Loucy (cell line): ENCODE results near the gene ELSPBP1.

Source experiments
- H2AFZ ChIP-seq: fragments of 200-600 bp; sonication (generic); 2 replicates; pipeline ENCODE4 v1.6.0; 2016; ENCODE audit warnings: antibody characterized with exemption, mild to moderate bottlenecking, low read length, moderate library complexity
- H3F3A ChIP-seq: fragments of 200-600 bp; 2 replicates; pipeline ENCODE4 v1.6.0; 2016; ENCODE audit warnings: antibody characterized with exemption, low read depth, mild to moderate bottlenecking
- H3K27me3 ChIP-seq: fragments of 200-600 bp; sonication (generic); 2 replicates; pipeline ENCODE4 v1.6.1; 2014; ENCODE audit warnings: low read length, mild to moderate bottlenecking; ENCODE audit not compliant: insufficient read depth, poor library complexity, severe bottlenecking
- H3K36me3 ChIP-seq: fragments of 200-600 bp; sonication (generic); 2 replicates; pipeline ENCODE4 v1.6.1; 2016; ENCODE audit warnings: low read length; ENCODE audit not compliant: insufficient read depth
- H3K4me1 ChIP-seq: fragments of 200-600 bp; sonication (generic); 2 replicates; pipeline ENCODE4 v1.5.1; 2014; ENCODE audit warnings: low read length, mild to moderate bottlenecking; ENCODE audit not compliant: insufficient read depth, poor library complexity, severe bottlenecking
- H3K4me2 ChIP-seq: fragments of 200-600 bp; sonication (generic); 2 replicates; pipeline ENCODE4 v1.6.0; 2014; ENCODE audit warnings: antibody characterized with exemption, low read length, low read depth, mild to moderate bottlenecking; ENCODE audit not compliant: poor library complexity, severe bottlenecking
- H3K4me3 ChIP-seq: fragments of 200-600 bp; sonication (generic); 2 replicates; pipeline ENCODE4 v1.5.1; 2014; ENCODE audit warnings: low read length, mild to moderate bottlenecking, mixed read lengths; ENCODE audit not compliant: poor library complexity, severe bottlenecking
- H3K79me2 ChIP-seq: fragments of 200-600 bp; sonication (generic); 2 replicates; pipeline ENCODE4 v1.6.1; 2014; ENCODE audit warnings: low read length; ENCODE audit not compliant: insufficient read depth
- H3K9ac ChIP-seq: fragments of 200-600 bp; sonication (generic); 2 replicates; pipeline ENCODE4 v1.6.0; 2014; ENCODE audit warnings: mild to moderate bottlenecking, low read depth, low read length, moderate library complexity; ENCODE audit not compliant: poor library complexity, severe bottlenecking
- H3K9me2 ChIP-seq: fragments of 200-600 bp; sonication (generic); replicated peaks from 2 replicates; pipeline ENCODE4 v1.6.1; 2016; ENCODE audit warnings: low read depth, low read length, mixed read lengths
- H3K9me3 ChIP-seq: fragments of 200-600 bp; sonication (generic); 2 replicates; pipeline ENCODE4 v1.6.1; 2014; ENCODE audit warnings: mild to moderate bottlenecking, antibody characterized with exemption, low read length, low read depth; ENCODE audit not compliant: insufficient read depth
- H4K20me1 ChIP-seq: fragments of 200-600 bp; sonication (generic); 2 replicates; pipeline ENCODE4 v1.6.0; 2014; ENCODE audit warnings: antibody characterized with exemption, low read length, mild to moderate bottlenecking; ENCODE audit not compliant: insufficient read depth, poor library complexity, severe bottlenecking
- CTCF ChIP-seq: fragments of 200-600 bp; sonication (generic); conservative IDR thresholded peaks from 2 replicates; pipeline ENCODE4 v1.5.1; 2014; ENCODE audit warnings: mild to moderate bottlenecking, antibody characterized with exemption, low read length
- EZH2phosphoT487 ChIP-seq: fragments of 200-600 bp; IDR thresholded peaks from 2 replicates; pipeline ENCODE4 v1.6.1; 2018; ENCODE audit warnings: antibody characterized with exemption, mild to moderate bottlenecking, moderate library complexity, borderline replicate concordance

Gene ELSPBP1

GRCh38 chr19:48025480-48025879 lies 31.0 kb downstream of the ELSPBP1 start:
- TF ChIP-seq CTCF (no peak), EZH2phosphoT487 (no peak)
- Histone ChIP-seq H3K9me2 (no peaks in the 10 kb centered on the region), H3K27me3 (no peaks in the 10 kb centered on the region), H3K4me2 (no peak overlapping the region), H2AFZ (no peak overlapping the region), H4K20me1 (no peaks in the 10 kb centered on the region), H3K9me3 (no peaks in the 10 kb centered on the region), H3K79me2 (no peaks in the 10 kb centered on the region), H3K36me3 (no peaks in the 10 kb centered on the region), H3K4me1 (no peaks in the 10 kb centered on the region), H3K4me3 (no peak overlapping the region), H3K9ac (no peak overlapping the region), H3F3A (no peaks in the 10 kb centered on the region)

DNA sequence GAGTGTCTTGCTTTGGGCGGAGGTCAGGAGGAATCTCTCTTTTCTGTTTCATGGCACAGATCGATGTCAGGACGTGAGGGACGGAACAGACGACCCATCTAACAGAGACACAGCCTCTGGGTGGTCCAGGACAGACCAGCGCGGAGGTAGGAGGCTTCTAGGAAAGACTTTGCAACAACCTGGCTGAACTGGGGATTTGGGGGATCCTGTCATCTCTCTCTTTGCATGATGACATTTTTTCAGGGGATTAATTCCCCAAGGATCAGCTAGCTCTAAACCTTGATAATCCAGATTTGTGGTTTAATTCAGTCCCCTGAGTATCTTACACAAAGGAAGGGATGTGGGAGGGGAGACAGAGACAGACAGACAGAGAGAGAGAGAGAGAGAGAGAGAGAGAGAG lies 35.0 kb downstream of the ELSPBP1 start:
- Histone ChIP-seq H2AFZ (no peak overlapping the region), H3K36me3 (no peaks in the 10 kb centered on the region), H3K4me3 (no peak overlapping the region), H3K9me3 (no peaks in the 10 kb centered on the region), H3K27me3 (no peaks in the 10 kb centered on the region), H3K79me2 (no peaks in the 10 kb centered on the region), H3K4me1 (no peaks in the 10 kb centered on the region), H3K4me2 (no peak overlapping the region), H3K9ac (no peak overlapping the region), H3F3A (no peaks in the 10 kb centered on the region), H3K9me2 (no peaks in the 10 kb centered on the region), H4K20me1 (no peaks in the 10 kb centered on the region)
- TF ChIP-seq CTCF: no peak
- TF ChIP-seq EZH2phosphoT487: no peak

- Histone ChIP-seq H3K9me2 (no peaks in the 10 kb centered on the region), H3F3A (no peaks in the 10 kb centered on the region), H3K79me2 (no peaks in the 10 kb centered on the region), H3K9ac (no peak overlapping the region), H3K4me2 (no peak overlapping the region), H3K27me3 (no peaks in the 10 kb centered on the region), H3K36me3 (no peaks in the 10 kb centered on the region), H4K20me1 (no peaks in the 10 kb centered on the region), H3K4me1 (no peaks in the 10 kb centered on the region), H3K9me3 (no peaks in the 10 kb centered on the region), H3K4me3 (no peak overlapping the region), H2AFZ (no peak overlapping the region)
- TF ChIP-seq CTCF: no peak
- no peak for TF ChIP-seq EZH2phosphoT487
Measured at GRCh38 chr19:48030073-48030472, 35.6 kb downstream of the ELSPBP1 start.
